Left renal pelvis (tissue), 4 donors: ENCODE results near the gene LARGE1. TPM values are rescaled to one million over a fixed set of nuclear protein-coding genes. Genes with fewer than 3 reads are reported as not detected.
A peak's percentile ranks its signal among the peaks of the same experiment; 100 is the strongest.
"Not testable (repeated sequence)": the region's sequence is repeated elsewhere in the genome, so short reads cannot be mapped to it uniquely, and the experiment has no call there.

ENCODE experiments used
- DNase-seq, 4 donors: peaks; one replicate each; pipeline ENCODE4 v3.0.0-alpha.2; 2013; ENCODE audit warnings: low read depth in 4 of 4, low spot score in 3 of 4
- polyA plus RNA-seq, 4 donors: library from polyadenylated mRNA; unstranded; fragments of 120-200 nt; gene quantifications; one replicate each; pipeline ENCODE4 v1.2.1, GENCODE V29; 2013; ENCODE audit not compliant: insufficient read length in 4 of 4

Gene LARGE1
- polyA plus RNA-seq, 4 donors = 25.9 to 29.2 (median 27.4) TPM

GRCh38 chr22:33860386-33860785, 59.9 kb downstream of the LARGE1 start:
- DNase-seq = no peak

- no peak for DNase-seq
Measured at GRCh38 chr22:33859311-33859710, 61.0 kb downstream of the LARGE1 start.

GRCh38 chr22:33858653-33859052, 61.6 kb downstream of the LARGE1 start:
- DNase-seq = not testable (repeated sequence)

GRCh38 chr22:33857767-33858166, 62.5 kb downstream of the LARGE1 start:
- not testable (repeated sequence) for DNase-seq

DNA sequence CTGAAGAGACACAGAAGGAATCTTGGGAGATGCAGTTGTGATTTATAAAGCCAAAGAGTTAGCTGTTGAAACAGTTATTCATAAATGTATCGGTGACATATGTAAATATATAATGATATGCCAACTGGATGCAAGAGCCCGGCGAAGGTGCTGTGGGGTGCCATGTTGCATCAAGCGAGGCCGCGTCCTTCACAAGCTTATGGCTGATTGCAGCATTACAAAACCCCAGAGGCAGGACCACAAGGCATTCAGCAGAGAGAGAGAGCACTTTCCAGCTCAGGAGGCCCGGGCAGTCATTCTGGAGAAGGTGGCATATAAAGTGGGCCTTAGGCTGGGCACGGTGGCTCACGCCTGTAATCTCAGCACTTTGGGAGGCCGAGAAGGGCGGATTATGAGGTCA, 65.6 kb downstream of the LARGE1 start:
- DNase-seq = no peak

- DNase-seq = peak in 2 of 4 donors; percentile 29 to 33
Measured at GRCh38 chr22:33853200-33854097, 66.8 kb downstream of the LARGE1 start.

DNA sequence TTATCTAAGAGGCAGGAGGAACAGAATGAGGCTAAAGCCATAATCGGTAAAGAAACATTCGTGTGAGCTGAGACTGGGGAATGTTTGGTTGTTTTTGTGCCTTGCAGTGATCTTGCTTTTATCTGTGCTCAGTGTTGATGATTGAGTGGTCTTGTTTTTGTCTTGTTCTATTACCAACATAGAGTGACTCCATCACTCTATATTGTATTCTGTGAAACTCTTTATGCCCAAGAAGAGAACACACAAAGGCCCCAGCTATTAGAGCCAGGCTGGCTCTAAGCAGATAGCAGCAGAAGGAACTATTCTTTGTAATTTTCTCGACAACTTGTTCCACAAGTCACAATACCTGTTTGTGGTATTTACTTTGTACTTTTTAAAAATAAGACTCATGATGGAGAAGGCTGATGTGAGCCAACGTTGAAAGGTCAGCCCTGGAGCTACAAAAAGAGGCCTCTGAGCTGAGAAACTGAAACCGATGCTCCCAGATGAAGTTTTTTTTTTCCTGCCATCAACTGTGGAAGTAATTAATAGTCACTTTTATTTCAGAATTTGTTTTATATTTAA, 68.4 kb downstream of the LARGE1 start:
- no peak for DNase-seq

- no peak for DNase-seq
Measured at GRCh38 chr22:33851240-33851639, 69.0 kb downstream of the LARGE1 start.

DNA sequence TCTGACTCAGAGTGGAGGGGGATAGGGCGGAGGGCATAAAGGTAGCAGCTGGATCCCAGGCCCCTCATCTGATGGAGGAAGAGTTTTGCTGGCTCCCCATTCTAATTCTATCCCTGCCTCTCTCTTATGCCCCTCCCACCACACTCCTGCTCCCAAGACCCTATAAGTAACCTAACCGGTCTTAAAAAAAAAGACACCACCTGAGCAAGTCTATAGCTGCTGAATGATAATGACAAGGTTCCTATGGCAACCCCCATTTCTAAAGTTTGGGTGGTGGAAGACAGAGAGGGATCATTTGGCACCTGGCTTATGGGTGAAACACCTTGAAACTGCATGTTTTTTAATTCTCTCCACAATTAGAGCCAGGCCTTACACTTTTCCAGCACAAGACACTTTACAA, 69.6 kb downstream of the LARGE1 start:
- no peak for DNase-seq

GRCh38 chr22:33850193-33850592, 70.1 kb downstream of the LARGE1 start:
- DNase-seq = no peak

GRCh38 chr22:33848251-33848650, 72.0 kb downstream of the LARGE1 start:
- no peak for DNase-seq

DNA sequence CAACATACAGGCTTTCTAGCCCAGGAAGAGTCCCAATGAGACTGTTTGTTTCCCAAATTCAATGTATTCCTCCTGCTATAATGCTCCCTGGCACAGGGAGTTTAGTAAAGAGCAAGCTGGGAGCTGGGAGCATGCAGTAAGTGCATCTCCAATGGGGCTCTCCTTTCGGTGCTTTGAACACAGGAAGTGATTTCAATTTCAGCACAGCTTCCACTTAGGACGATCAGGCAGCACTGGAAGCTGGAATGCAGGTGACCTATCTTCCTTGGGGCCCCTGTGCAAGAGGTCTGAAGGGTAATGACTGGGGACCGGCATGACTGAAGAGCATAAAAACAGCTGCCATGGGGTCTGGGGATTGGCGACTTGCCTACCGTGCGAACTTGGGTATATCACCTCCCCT, 76.0 kb downstream of the LARGE1 start:
- DNase-seq = no peak

- no peak for DNase-seq
Measured at GRCh38 chr22:33842421-33843094, 77.7 kb downstream of the LARGE1 start.

DNA sequence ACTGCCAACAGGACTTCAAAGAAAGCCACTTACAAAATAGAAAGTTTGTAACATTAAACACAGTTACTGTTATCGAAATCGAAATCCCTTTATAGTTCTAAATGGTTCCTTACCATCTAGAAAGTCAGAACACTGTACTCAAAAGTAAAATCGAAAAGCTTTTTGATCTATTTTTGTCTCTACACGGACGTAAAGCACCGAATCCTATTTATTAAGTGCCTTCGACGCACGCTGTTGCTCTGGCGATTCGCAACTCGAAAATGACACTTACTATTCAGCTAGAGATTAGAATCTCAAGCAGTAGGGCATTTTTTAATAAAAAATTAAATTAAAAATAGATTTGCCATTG, 78.3 kb downstream of the LARGE1 start:
- DNase-seq = no peak

- no peak for DNase-seq
Measured at GRCh38 chr22:33841281-33842005, 78.8 kb downstream of the LARGE1 start.

DNA sequence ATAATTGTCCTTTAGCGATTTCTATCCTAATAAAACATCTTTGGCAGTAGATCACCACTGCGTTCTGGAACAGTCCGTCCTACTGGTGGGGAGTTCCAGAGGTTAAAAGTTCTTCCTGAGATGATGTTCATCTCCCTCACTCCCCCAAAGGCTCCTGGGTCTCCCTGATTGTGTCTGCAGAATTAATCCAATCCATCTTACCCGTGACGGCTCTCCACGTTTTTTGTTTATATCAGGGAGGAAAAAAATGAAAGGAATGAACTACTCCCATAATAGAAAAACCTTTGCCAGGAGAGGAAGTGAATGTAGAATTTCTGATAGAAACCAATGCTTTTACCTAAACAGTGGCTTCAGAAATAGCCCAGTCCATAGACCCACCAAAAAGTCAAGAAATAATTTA, 81.6 kb downstream of the LARGE1 start:
- DNase-seq = peak in 1 of 4 donors; percentile 18

- no peak for DNase-seq
Measured at GRCh38 chr22:33837826-33838225, 82.5 kb downstream of the LARGE1 start.

- DNase-seq = no peak
Measured at GRCh38 chr22:33835265-33835664, 85.0 kb downstream of the LARGE1 start.

DNA sequence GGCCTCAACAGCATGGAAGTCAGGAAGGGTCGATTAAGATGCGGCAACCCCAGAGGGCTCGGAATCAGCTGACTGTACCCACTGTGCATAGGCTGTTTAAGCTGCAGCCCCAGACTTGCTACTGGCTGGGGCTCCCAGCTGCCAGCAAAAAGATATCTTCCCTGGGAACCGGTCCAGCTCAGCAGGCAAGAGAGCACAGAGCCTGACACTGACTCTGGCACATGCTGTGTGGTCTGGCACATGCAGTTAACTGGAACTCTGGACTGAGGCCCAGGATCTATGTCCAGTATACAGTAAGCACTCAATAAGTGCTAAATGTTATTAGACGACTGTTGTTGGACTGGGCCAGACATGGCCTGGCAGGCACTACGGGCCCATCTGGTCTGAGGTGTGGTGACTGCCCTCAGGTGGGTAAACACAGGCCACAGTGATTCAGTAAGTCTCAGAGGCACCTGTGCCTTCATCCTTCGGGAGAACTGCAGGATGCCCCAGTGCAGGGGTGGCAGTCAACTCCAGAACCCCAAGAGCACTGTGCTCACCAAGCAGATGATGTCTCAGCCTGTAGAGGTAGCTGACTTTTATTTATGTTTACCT, 87.6 kb downstream of the LARGE1 start:
- DNase-seq = no peak

GRCh38 chr22:33831651-33832050, 88.6 kb downstream of the LARGE1 start:
- no peak for DNase-seq

- no peak for DNase-seq
Measured at GRCh38 chr22:33831207-33831606, 89.1 kb downstream of the LARGE1 start.
